ENCODE data around the gene OPN1SW. TPM values are rescaled to one million over a fixed set of nuclear protein-coding genes. Genes with fewer than 3 reads are reported as not detected.

The OPN1SW gene
- total RNA-seq, 1 donor from 2014 or later, result not detected

DNA sequence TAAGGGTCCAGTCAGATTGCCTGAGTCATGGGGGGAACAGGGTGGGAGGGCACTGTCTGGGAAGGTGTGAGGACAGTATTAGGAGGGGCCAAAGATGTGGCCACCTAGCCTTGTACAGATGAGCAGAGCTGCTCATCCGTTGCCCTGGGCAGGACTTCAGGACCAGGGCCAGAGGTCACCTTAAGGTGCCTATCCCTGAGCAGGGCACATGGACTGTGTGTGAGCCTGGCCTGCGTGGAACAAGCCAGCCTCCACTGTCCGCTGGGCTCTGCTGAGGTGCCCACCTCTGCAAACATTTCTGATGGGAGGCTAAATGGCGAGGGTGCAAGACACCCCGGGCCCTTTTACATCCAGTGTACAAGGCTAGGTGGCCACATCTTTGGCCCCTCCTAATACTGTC, 3.4 kb upstream of the OPN1SW start:
- no peak overlapping the region for H3K4me3 Mint-ChIP-seq
- peaks cover 13% of the 10 kb centered on the region for H3K36me3 Mint-ChIP-seq
- no peak for DNase-seq (ENCODE audit: low spot score in 2 of 2, unreplicated experiment in 2 of 2)
- H3K9me3 Mint-ChIP-seq, result peaks cover 21% of the 10 kb centered on the region
- peaks cover 6% of the 10 kb centered on the region for H3K4me1 Mint-ChIP-seq
- TF ChIP-seq, protein P1, sequence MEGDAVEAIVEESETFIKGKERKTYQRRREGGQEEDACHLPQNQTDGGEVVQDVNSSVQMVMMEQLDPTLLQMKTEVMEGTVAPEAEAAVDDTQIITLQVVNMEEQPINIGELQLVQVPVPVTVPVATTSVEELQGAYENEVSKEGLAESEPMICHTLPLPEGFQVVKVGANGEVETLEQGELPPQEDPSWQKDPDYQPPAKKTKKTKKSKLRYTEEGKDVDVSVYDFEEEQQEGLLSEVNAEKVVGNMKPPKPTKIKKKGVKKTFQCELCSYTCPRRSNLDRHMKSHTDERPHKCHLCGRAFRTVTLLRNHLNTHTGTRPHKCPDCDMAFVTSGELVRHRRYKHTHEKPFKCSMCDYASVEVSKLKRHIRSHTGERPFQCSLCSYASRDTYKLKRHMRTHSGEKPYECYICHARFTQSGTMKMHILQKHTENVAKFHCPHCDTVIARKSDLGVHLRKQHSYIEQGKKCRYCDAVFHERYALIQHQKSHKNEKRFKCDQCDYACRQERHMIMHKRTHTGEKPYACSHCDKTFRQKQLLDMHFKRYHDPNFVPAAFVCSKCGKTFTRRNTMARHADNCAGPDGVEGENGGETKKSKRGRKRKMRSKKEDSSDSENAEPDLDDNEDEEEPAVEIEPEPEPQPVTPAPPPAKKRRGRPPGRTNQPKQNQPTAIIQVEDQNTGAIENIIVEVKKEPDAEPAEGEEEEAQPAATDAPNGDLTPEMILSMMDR (IDR thresholded peaks at IDR 0.05; ENCODE audit: unreplicated experiment), result no peak
- no peak overlapping the region for H3K27ac Mint-ChIP-seq
- peaks cover 2% of the 10 kb centered on the region for H3K27me3 Mint-ChIP-seq (ENCODE audit: low read depth)

- H3K4me3 Mint-ChIP-seq, result no peak overlapping the region
- H3K9me3 Mint-ChIP-seq, result peaks cover 21% of the 10 kb centered on the region
- no peak for DNase-seq (ENCODE audit: low spot score in 2 of 2, unreplicated experiment in 2 of 2)
- peaks cover 24% of the 10 kb centered on the region for H3K36me3 Mint-ChIP-seq
- H3K27me3 Mint-ChIP-seq (ENCODE audit: low read depth), result no peaks in the 10 kb centered on the region
- H3K27ac Mint-ChIP-seq, result no peak overlapping the region
- TF ChIP-seq, protein P1 (IDR thresholded peaks at IDR 0.05; ENCODE audit: unreplicated experiment), result no peak
- no peaks in the 10 kb centered on the region for H3K4me1 Mint-ChIP-seq
These were observed 1.8 kb upstream of the OPN1SW start for GRCh38 chr7:128777156-128778123.

DNA sequence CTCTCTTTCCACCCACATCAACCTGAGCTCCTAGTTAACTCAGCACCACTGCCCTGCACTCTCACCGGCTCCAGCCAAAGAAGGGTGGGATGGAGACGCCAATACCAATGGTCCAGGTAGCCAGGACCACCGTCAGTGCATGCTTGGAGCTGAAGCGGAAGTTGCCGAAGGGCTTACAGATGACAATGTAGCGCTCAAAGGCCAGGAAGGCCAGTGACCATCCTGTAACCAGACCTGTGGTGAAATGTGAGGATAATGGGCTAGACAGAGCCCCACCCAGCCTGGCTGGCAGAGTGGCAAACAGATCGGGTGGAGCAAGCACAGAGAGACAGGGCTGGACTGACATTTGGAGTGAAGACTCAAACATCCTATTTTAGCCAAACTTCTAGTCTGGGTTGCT, 673 bp downstream of the OPN1SW start:
- TF ChIP-seq, protein P1 (IDR thresholded peaks at IDR 0.05; ENCODE audit: unreplicated experiment), result no peak
- DNase-seq (ENCODE audit: low spot score in 2 of 2, unreplicated experiment in 2 of 2), result no peak
- peaks cover 21% of the 10 kb centered on the region for H3K9me3 Mint-ChIP-seq
- H3K4me1 Mint-ChIP-seq, result no peaks in the 10 kb centered on the region
- no peak overlapping the region for H3K4me3 Mint-ChIP-seq
- no peaks in the 10 kb centered on the region for H3K27me3 Mint-ChIP-seq (ENCODE audit: low read depth)
- H3K27ac Mint-ChIP-seq, result no peak overlapping the region
- peaks cover 43% of the 10 kb centered on the region for H3K36me3 Mint-ChIP-seq

DNA sequence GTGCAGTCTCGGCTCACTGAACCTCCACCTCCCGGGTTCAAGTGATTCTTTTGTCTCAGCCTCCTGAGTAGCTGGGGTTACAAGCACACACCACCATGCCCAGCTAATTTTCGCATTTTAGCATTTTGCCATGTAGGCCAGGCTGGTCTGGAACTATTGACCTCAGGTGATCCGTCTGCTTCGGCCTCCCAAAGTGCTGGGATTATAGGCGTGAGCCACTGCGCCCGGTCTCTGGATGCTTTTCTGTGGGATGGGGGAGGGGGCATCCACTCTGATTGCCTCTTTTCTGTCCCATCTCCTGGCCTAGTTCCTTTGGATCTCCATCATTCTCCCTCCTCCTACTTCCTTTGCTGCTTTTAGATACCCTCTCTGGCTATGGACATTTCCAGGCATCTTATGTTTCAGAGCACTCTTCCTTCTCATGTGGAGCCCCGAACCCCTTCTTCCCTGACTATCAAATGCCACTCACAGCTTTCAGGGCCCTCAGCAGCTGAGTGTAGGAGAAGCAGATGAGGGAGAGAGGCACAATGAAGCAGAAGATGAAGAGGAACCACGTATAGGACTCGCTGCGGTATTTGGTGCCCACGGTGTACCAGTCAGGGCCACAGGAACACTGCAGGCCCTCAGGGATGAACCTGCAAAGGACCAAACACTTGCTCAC, 1.4 kb downstream of the OPN1SW start:
- no peak for DNase-seq (ENCODE audit: low spot score in 2 of 2, unreplicated experiment in 2 of 2)
- TF ChIP-seq, protein P1 (IDR thresholded peaks at IDR 0.05; ENCODE audit: unreplicated experiment), result no peak
- H3K4me1 Mint-ChIP-seq, result no peaks in the 10 kb centered on the region
- H3K9me3 Mint-ChIP-seq, result peaks cover 21% of the 10 kb centered on the region
- peaks cover 50% of the 10 kb centered on the region for H3K36me3 Mint-ChIP-seq
- no peak overlapping the region for H3K27ac Mint-ChIP-seq
- H3K27me3 Mint-ChIP-seq (ENCODE audit: low read depth), result no peaks in the 10 kb centered on the region
- H3K4me3 Mint-ChIP-seq, result no peak overlapping the region

DNA sequence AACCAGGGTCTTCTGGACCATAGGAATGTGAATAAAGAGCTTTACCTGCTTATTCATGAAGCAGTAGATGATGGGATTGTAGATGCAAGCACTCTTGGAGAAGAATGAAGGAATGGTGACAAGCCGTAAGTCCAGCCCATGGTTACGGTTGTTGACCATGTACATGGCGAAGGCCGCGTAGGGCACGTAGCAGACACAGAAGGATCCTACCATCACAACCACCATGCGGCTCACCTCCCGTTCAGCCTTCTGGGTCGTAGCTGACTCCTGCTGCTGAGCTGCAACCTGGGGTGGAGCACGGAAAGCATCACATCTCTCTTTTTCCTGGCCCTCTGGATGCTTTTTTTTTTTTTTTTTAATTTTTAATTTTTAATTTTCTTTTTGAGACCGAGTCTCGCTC, 2.0 kb downstream of the OPN1SW start:
- Mint-ChIP-seq H3K27me3 (ENCODE audit: low read depth) (no peaks in the 10 kb centered on the region), H3K4me1 (no peaks in the 10 kb centered on the region), H3K36me3 (peaks cover 55% of the 10 kb centered on the region), H3K9me3 (peaks cover 21% of the 10 kb centered on the region), H3K4me3 (no peak overlapping the region), H3K27ac (no peak overlapping the region)
- TF ChIP-seq, protein P1 (IDR thresholded peaks at IDR 0.05; ENCODE audit: unreplicated experiment), result no peak
- no peak for DNase-seq (ENCODE audit: low spot score in 2 of 2, unreplicated experiment in 2 of 2)
